GM12875 (cell line): ENCODE results near the gene PTPRG.
"Not testable (repeated sequence)": the region's sequence is repeated elsewhere in the genome, so short reads cannot be mapped to it uniquely, and the experiment has no call there.

Source experiments
- H3K4me3 ChIP-seq: one replicate; pipeline ENCODE4 v1.5.1; 2011; ENCODE audit warnings: low read depth, low read length, control low read depth
- TF ChIP-seq, protein P1 (sequence below): IDR thresholded peaks from 2 replicates; pipeline ENCODE4 v1.5.1; 2011; ENCODE audit warnings: low read depth, mild to moderate bottlenecking, control low read depth, inconsistent platforms, low read length, moderate library complexity, borderline replicate concordance; ENCODE audit not compliant: insufficient read depth

PTPRG gene

DNA sequence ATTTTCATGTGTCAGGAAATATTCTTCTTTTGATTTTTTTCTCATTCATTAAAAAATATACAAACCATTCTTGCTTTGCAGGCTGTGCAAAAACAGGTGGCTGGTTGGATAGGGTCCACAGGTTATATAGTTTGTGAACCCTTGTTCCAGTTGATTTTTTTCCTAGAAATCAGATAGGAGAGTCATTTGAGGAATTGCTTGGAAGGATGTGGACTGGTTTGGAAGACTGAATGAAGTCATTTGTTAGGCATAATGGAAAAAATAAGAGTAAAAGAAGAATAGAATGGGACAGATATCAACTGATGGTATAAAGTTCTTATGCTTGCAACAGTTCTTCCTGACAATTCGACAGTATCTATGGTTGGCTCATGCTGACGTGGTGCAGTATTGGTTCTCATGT is 189.4 kb downstream of the PTPRG start:
- H3K4me3 ChIP-seq, result no peak overlapping the region
- TF ChIP-seq, protein P1, sequence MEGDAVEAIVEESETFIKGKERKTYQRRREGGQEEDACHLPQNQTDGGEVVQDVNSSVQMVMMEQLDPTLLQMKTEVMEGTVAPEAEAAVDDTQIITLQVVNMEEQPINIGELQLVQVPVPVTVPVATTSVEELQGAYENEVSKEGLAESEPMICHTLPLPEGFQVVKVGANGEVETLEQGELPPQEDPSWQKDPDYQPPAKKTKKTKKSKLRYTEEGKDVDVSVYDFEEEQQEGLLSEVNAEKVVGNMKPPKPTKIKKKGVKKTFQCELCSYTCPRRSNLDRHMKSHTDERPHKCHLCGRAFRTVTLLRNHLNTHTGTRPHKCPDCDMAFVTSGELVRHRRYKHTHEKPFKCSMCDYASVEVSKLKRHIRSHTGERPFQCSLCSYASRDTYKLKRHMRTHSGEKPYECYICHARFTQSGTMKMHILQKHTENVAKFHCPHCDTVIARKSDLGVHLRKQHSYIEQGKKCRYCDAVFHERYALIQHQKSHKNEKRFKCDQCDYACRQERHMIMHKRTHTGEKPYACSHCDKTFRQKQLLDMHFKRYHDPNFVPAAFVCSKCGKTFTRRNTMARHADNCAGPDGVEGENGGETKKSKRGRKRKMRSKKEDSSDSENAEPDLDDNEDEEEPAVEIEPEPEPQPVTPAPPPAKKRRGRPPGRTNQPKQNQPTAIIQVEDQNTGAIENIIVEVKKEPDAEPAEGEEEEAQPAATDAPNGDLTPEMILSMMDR, result no peak

GRCh38 chr3:61758839-61759238 is 197.5 kb downstream of the PTPRG start:
- no peak overlapping the region for H3K4me3 ChIP-seq
- TF ChIP-seq, protein P1, result no peak

GRCh38 chr3:61760783-61761182 is 199.4 kb downstream of the PTPRG start:
- not testable (repeated sequence) for H3K4me3 ChIP-seq

DNA sequence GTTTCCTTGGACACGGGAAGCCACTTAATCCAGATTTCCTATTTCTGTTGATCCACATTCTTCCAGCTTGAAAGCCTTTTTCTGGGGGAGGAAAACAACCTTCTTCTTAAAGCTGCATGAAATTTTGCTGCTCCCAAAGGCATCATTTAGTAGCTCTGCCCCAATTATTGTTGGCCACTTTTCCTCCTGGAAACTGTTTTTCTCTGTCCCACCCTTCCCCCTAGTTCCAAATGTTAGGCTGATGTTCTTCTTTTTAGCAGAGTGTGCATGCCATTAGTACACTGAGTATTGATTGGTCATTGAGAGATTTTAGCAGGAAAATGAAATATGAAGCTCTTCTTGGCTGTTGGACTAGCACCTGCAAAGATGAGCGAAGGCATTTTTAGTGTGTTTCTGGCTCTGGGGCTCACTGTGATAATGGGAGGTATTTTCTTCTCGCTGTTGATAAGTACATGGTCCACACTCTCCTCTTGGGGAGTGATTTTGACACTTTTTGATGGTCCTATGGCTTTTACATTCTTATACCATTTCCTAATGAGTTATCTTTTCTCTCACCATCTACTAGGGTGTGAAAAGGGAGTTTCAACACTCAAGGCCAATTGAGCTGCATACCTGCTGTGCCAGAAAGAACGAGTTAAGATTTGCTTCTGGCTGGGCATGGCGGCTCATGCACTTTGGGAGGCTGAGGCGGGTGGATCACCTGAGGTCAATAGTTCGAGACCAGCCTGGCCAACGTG is 200.5 kb downstream of the PTPRG start:
- TF ChIP-seq, protein P1, result no peak
- no peak overlapping the region for H3K4me3 ChIP-seq

DNA sequence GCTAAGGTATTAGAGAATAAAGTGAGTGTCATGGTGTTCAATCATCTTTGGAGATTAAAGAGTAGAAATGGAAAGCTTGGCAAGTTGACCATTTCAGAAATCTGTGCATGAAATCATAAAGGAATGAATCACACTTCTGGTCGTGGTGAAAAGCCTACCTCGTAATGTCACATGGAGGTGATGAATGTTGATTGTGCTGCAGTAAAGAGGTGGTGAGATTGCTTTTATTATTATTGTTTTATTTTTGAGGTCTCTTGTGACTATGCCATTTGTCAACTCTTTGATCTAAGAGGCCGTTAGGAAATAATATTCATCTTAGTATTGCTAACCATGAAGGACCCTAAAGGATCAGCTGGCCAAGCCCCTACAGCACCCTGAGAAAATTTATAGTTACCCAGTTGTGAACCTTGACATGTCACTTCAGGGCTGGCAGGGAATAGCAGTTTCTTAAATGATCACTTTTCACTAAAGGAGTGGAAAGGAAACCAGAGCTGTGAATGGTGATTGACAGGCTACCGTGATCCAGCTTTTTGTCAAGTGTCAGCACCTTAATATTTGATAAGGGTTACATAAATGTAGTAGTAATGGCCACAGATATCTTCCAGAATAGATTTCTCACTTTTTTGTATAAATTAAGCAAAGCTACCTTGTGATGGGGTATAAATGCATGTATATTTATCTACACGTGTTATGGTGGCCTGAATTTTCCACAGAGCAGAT is 203.9 kb downstream of the PTPRG start:
- TF ChIP-seq, protein P1, result no peak
- no peak overlapping the region for H3K4me3 ChIP-seq

DNA sequence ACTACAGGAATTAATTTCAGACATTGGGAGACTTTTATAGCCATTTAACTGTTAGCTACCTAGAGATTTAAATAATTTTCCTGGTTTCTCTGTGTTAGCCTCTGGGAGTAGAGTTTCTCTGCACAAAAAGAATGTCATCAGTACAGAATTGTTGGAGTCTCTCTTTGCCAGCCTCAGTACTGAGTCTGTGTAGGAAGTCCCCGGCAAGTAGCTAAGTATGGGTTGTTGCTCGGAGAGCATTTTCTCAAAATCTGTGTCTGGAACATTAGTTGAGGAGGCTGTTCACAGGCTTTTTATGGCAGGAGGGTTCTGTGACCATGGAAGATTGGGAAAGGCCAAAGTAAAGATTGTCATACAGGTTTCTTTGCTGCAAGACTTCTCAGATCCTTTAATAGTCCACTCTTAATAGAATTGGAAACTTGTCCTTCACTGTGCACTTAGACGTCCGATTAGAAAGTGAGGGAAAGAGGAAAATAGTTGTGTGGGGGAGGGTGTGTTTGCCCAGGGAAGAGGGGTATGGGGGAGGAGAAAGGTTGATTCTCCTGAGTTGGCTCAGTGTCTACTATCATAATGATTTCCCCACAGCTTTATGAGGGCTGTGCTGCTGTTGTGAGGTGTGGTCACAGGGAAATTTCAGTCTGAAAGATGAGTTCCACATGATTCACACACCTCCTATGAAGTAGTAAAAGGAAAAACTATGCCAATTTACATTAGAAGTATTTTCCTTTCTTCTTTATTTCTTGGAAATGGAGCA is 207.1 kb downstream of the PTPRG start:
- H3K4me3 ChIP-seq, result no peak overlapping the region
- TF ChIP-seq, protein P1, result no peak

DNA sequence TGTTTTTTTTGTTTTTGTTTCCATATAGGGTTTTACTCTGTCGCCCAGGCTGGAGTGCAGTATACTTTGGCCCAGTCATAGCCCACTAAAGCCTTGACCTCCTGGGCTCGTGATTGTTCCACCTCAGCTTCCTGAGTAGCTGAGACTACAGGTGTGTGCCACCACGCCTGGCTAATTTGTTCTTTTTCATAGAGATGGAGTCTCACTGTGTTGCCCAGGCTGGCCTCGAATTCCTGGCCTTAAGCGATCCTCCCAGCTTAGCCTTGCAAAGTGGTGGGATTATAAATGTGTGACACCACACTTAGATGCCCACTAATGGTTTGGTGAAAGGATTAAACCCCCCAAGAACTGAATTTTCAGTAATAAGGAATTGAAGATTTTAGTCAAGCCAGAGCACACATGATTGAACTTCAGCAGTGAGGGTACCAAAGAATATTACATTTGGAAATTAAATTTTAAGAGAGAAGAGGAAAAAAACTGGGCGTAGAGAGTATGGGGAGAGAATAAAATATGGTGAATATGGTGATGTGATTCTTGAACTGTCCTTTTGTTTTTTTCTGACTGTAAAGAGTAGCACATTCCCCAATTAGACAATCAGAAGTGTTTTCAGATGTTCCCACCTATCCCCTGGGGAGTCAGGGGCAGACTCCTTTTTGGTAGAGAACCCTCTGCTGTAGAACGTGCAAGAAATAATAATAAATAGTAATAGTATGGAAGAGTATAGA is 208.1 kb downstream of the PTPRG start:
- TF ChIP-seq, protein P1, result no peak
- no peak overlapping the region for H3K4me3 ChIP-seq
